OCI-M1 (cell line): Measurements from ENCODE around the gene RTRAF.
A peak's percentile ranks its signal among the peaks of the same experiment; 100 is the strongest.

Experiments used
- DNase-seq: peaks from one replicate; lab custom pipeline; 2025; lab: John Stamatoyannopoulos, UW

The RTRAF gene

DNA sequence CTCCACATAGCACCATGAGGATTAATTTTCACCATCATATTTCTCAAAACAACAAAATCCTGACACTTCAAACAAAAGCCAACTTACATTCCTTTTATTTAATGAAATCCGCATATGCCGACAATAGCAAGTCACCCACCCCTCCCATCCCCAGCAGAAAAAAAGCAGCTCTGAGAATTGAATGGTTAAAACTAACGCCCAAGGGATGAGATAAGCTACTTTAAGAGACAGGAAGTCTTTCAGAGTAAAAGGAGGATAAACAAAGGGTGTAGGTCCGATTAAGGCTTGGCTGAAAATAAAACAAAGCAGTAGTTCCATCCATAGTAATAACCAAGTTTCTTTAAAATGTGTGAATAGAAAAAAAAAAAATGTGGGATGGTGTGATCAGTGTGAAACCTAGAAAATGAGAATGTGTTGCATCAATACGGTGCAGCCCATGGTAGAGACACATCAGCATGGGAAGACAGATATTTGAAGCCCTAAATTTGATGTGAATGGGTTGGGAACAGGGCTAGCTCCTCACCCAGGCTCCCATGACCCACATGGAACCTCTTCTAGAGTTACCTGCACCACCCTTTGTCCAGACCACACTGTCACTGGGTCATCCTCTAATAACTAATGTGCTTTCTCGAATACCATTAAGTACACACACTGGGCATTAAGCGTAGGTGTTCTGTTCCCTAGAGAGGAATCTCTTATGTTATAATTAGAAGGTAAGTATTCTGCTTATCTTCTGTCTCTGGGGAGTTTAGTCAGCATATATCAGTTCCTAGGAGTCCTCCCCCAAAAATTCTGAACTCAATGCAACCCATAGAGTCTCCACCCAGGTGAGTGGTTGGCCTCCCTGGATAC lies 31.7 kb downstream of the RTRAF start:
- peak; percentile 68 for DNase-seq

GRCh38 chr14:52021957-52022600 lies 32.7 kb downstream of the RTRAF start:
- DNase-seq, result no peak

GRCh38 chr14:52023518-52023917 lies 34.2 kb downstream of the RTRAF start:
- no peak for DNase-seq

GRCh38 chr14:52025310-52025709 lies 36.0 kb downstream of the RTRAF start:
- DNase-seq, result no peak

DNA sequence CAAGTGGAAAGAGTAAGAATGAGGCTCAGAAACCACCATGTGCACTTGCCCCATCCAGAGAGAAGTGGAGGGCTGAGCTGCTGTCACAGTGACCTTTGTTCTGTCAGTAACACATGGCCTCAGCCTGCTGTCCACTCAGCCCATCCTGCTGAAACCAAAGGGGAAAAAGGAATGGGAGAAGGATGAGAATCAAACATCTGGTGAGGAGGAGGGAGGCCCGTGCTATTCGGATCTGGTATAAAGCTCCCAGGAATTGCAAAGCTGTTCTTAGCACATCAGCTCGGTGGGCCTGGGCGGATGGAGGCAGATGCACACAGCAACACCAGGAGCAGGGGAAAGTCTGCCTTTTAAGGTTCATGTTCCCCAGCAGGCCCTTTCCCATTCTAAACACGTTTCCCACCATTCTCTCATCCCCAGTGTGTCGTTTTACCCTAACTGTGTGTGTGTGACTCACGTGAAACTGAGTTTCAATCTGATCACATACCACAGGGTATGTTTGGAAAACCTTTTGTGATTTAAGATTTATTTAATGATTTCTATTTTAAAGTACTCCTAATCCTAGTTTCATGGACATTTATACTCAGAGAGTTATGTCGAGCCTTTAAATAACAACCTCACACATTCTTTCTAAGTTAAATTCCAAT lies 36.8 kb downstream of the RTRAF start:
- DNase-seq, result no peak

DNA sequence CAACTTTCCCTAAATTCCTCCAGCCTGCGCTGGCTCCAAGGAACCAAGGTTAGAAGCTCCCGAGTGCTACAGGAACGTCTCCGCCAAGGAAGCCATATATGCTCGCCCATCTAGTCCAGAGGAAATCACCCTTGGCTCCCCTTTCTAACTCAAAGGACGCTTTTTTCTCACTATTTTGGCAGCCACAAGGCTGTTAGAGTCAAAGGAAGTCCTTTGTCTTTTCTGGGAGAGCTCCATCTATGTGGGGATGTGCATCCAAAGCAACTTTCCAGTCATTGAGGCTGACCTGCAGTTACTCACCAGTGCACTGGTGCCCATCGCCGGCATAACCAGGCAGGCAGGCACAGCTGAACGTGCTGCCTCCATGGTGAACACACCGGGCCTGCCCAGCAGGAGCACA lies 37.6 kb downstream of the RTRAF start:
- DNase-seq, result no peak

GRCh38 chr14:52029881-52030280 lies 40.5 kb downstream of the RTRAF start:
- DNase-seq, result no peak

DNA sequence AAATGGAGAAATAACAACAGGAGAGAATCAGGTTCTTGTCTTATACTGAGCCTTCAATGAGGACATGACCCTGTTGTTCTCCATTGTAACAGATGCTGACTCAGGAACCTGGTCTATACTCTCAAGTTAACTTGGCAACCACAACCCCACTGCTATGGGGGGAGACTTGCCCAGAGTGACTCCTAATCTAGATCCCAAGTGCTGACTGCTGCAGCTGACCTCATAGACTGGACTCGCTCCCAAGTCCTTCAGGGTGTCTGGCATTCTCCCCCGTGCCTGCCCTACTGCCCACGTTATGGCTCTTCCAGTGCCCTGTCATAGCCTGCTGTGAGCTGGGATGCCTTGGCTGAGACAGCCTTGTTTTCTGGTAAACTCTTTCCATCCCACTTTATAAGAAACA lies 42.4 kb downstream of the RTRAF start:
- no peak for DNase-seq

DNA sequence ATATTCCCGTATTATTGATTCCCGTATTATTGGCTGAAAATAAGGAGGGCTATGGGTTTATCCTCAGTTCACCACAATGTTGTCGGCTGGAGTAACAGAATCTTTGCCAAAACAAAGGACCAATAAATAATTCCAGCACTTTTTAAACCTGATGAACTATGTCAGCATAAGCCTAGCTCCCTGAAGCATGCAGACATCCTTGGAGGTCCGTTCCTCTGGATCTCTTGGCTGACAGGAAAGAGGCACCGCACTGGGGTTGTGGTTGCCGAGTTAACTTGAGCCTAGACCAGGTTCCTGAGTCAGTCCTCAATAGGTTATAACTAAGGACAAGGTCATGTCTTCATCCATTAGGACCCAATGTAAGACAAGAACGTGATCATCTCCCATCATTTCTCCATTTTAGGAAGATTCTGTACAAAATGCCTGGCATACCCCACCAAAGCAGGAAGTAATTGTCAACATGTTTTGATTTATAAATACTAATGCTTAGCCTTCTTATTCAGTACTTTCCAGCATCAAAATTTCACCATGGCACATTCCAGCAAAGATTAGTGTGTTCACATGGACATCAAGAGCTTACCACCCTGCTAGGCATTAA lies 43.0 kb downstream of the RTRAF start:
- no peak for DNase-seq

- no peak for DNase-seq
Observed at GRCh38 chr14:52033101-52033642, 43.8 kb downstream of the RTRAF start.

DNA sequence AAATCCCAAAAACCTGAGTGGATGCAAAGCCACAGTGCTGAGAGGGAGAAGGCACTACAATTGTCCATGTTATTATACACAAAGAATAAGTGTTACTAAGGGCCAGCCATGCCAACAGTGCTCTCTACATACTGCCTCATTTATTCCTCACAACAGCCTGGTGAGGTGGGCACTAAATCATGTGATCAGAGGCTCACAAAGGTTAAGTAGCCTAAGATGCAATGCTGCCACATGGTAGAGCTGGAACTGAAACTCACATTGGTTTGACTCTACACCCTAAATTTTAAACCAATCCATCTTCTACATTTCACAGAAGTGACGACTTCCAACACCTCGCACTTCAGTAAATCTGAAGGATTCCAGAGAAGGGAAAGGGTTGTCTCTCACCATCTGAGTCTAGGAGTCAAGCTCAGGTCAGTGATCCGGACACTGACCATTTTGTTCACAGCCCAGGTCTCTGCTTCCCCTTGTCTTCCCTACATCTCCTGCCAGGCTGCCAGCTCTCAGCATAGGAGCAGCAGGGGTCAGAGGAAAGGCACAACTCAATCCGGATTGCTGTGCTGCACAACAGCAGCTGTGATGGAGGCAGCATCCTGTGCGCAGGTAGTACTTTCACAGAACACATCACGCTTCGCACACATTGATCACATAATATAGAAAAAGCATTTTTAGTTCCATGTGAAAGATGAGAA lies 49.9 kb downstream of the RTRAF start:
- DNase-seq, result no peak

DNA sequence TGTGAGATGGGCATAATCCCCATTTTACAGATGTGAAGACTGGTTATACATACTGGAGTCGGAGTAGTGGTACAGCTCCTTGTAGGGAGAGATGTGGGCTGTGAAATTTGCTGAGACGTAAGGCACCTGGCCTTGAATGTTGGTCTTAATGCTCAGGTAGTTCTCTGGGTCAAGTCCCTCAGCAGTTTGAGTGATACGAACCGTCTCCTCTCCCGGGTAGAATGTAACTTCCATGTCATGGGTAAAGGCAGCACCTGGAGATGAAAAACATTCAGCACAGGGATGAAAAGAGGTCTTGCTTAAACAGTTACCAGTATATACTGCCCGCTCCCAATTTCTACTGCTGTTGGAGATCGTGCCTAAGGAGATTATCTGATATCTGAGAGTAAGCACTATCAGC lies 51.3 kb downstream of the RTRAF start:
- DNase-seq, result no peak

- DNase-seq, result no peak
Observed at GRCh38 chr14:52042371-52043289, 53.3 kb downstream of the RTRAF start.

- no peak for DNase-seq
Observed at GRCh38 chr14:52043690-52044089, 54.3 kb downstream of the RTRAF start.

DNA sequence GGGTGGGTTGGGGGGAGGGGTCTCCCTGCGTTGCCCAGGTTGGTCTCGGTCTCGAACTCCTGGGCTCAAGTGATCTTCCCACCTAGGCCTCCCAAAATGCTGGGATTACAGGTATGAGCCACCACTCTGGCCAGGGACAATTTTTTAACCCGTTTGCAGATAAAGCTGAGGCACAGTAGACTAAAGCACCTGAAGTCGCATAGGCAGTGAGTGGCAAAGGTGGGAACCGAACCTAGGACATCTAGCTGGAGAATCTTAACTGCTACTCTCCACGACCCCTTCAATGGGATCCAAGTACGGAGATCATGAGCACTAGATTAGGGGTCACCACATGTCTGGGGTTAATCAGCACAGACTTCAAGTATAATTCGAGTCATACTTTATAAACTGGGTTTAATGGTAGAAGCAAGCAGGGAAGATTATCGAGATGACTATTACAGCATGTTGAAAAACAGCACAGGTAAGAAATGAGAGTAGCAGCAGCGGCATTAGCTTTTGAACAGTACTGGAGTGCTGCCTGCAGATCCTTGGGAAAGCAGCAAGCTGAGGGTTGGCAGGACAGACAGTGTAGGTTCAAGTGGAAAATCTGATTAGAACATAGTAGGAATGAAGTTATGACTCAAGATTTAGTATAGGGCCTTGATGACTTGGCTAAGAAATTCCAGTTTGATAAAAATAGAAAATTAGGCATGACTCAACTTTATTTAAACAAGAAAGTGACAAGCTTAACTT lies 55.6 kb downstream of the RTRAF start:
- DNase-seq, result no peak

- DNase-seq, result no peak
Observed at GRCh38 chr14:52046376-52046917, 57.1 kb downstream of the RTRAF start.

DNA sequence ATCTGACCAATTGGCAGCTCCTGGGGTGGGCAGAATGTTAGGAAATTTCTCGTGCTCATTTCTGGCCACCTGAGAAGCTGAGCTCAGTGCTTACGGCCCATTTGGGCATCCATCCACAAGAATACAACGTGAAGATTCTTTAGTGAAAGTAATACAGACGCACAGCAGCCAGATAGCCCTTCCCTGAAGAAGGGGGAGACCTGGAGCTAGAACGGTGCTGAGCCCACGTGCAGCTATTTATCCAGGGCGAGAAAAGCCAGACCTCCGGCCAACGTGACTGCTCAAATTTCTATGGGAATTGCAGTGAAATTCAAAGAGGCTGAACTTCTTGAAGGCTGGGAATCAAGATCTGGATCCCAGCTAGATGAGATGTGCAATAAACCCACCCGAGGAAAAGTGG lies 58.8 kb downstream of the RTRAF start:
- no peak for DNase-seq

DNA sequence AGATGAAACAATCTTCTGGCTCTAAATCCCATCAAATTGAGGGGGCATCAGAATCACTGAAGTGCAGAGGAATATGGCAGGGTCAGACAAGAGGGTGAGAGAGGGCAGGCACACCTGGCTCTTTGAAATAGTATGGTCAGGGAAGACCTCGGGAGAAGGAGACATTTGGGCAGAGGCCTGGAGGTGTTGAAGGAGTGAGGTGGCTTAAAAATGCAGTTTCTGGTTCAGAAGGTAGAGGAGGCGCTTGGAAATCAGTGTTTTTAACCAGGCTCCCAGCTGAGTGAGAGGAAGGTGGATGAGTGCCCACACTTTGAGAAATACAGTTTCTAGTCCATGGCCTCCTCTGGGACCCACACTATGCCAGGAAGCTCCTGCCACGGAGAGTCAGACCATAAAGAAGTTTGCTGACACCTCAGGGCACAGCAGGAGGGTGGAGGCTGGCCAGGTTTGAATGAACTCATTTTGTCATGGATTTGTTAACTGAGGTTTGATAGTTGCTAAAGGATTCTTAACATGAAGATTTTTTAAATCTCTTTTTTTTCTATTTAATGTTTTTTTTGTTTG lies 59.4 kb downstream of the RTRAF start:
- DNase-seq, result no peak

DNA sequence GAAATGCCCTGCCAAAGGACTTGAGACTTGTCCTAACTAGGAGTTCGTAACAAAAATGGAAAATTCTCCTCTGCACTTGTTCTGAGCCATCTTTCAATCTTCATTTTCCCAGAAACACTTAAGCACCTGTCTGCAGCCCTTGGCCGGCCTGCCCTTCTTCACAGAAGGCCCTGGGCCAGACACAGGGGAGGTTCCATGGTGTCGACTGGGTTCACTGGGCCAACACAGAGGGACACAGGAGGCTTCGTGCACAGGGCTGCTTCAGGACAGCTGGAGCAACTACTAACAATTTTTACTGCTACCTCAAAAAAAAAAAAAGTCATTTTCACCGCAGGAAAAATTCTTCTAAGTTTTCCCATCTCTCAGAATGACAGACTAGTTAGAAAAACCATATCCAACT lies 59.9 kb downstream of the RTRAF start:
- no peak for DNase-seq
